Spleen (tissue), 7 donors: Measurements from ENCODE around the gene MAS1.

Experiments
- CTCF ChIP-seq, 11 experiments: fragments of 200-600 bp in 7 of 11; fragments of 450-650 bp in 4 of 11; sonication (generic) in 4 of 11; IDR thresholded peaks in 8 of 11; conservative IDR thresholded peaks in 3 of 11; 1 replicate in 7 of 11; 2 replicates in 4 of 11; pipeline versions ENCODE4 v1.4.0 to v1.8.0; 2016 to 2021; ENCODE audit warnings: antibody characterized with exemption in 11 of 11, inconsistent platforms in 4 of 11, mild to moderate bottlenecking in 1 of 11
- POLR2A ChIP-seq, 3 donors: fragments of 450-650 bp; IDR thresholded peaks; one replicate each; pipeline ENCODE4 v1.5.1; 2017; ENCODE audit warnings: antibody characterized with exemption in 3 of 3, mild to moderate bottlenecking in 1 of 3
- POLR2AphosphoS5 ChIP-seq, 3 donors: sonication (generic); formaldehyde crosslinking; IDR thresholded peaks; one replicate each; pipeline ENCODE4 v1.5.1; 2017; ENCODE audit warnings: antibody characterized with exemption in 3 of 3
- donor health status: DM: no; HTN: no; CAD: no; lungs with moderate emphysema.
- donor health status: DM: no; HTN: no; CAD: no.
- donor health status: DM: no; HTN: no; CAD: no.

GRCh38 chr6:159892053-159892452 is 1.3 kb downstream of the MAS1 start:
- TF ChIP-seq CTCF (IDR thresholded peaks at IDR 0.05 in 8 of 11, conservative IDR thresholded peaks at IDR 0.05 in 3 of 11) (no peak), POLR2A (IDR thresholded peaks at IDR 0.05) (no peak), POLR2AphosphoS5 (IDR thresholded peaks at IDR 0.05) (no peak)
